Measurements from ENCODE around the gene VSTM4.

The VSTM4 gene

DNA sequence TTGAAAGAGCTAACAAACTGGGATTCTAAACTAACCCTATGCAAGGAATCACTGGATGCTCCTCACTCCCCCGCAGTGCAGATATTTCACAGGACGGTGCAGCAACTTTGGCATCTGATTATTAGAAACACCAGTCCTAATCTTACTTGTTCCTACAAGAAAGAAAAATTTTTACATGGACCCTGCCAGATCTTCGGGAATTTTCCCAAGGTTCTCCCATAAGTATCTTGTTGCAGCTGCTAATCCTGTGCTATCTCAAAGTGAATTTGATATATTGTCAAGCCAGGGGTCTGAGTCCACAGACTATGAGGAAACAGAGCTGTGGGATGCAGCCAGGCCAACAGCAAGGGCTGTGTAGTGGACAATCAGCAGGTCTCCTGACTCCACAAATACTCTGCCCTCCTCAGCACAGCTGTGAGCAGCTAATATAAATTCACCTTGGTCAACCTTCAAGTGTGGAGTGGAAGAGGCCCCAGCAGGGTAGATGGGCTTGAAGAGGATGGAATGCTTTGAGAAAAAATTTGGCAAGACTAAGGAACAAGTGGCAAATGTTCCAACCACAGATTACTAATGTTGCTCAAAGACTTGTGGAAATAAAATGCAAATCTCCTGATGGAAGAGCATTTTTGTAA lies 25.6 kb downstream of the VSTM4 start:
- DNase-seq (no peak), ATAC-seq (ENCODE audit: insufficient read depth, low read depth) (no peak)
- Histone ChIP-seq H3K9ac (ENCODE audit: low read depth, low read length) (no peak overlapping the region), H3K79me2 (ENCODE audit: insufficient read depth, low read length) (no peaks in the 10 kb centered on the region), H3K4me1 (ENCODE audit: insufficient read depth, low read length) (no peaks in the 10 kb centered on the region), H4K20me1 (ENCODE audit: insufficient read depth, low read length) (no peaks in the 10 kb centered on the region), H3K9me3 (ENCODE audit: insufficient read depth, low read length, severe bottlenecking) (peaks cover 8% of the 10 kb centered on the region), H3K4me2 (ENCODE audit: insufficient read depth, low read length) (no peak overlapping the region), H3K4me3 (ENCODE audit: low read depth in 1 of 2, low read length in 2 of 2) (no peak overlapping the region), H3K27ac (ENCODE audit: low read length) (no peak overlapping the region), H3K27me3 (ENCODE audit: insufficient read depth, low read length, poor library complexity) (no peaks in the 10 kb centered on the region), H2AFZ (ENCODE audit: low read depth, low read length) (no peak overlapping the region), H3K36me3 (ENCODE audit: insufficient read depth, low read length) (no peaks in the 10 kb centered on the region)
- no peak for TF ChIP-seq EZH2 (IDR thresholded peaks at IDR 0.05; ENCODE audit: borderline replicate concordance, low read depth, low read length, severe bottlenecking)
- TF ChIP-seq, protein P1, sequence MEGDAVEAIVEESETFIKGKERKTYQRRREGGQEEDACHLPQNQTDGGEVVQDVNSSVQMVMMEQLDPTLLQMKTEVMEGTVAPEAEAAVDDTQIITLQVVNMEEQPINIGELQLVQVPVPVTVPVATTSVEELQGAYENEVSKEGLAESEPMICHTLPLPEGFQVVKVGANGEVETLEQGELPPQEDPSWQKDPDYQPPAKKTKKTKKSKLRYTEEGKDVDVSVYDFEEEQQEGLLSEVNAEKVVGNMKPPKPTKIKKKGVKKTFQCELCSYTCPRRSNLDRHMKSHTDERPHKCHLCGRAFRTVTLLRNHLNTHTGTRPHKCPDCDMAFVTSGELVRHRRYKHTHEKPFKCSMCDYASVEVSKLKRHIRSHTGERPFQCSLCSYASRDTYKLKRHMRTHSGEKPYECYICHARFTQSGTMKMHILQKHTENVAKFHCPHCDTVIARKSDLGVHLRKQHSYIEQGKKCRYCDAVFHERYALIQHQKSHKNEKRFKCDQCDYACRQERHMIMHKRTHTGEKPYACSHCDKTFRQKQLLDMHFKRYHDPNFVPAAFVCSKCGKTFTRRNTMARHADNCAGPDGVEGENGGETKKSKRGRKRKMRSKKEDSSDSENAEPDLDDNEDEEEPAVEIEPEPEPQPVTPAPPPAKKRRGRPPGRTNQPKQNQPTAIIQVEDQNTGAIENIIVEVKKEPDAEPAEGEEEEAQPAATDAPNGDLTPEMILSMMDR (IDR thresholded peaks at IDR 0.05; ENCODE audit: borderline replicate concordance, extremely low read depth, low read length, poor library complexity, severe bottlenecking) = no peak

DNA sequence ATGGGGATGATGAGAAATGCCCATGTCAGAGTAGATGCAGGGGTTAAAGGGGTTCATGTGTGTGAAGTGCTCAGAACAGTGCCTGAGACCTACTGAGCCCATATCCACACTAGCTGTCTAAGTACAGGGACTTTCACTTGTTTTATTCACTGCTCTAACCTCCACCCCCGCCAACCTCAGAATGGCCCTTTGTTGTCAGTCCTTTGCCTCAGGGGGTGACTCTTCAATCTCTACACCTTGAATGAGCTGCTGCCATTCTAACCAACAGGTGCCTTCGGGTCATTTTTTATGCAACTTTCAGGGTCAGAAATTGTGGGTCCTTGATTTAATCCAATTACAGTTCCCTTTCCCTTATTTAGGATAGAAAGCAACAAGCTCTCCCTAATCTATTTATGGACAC lies 26.2 kb downstream of the VSTM4 start:
- no peaks in the 10 kb centered on the region for H3K79me2 ChIP-seq (ENCODE audit: insufficient read depth, low read length)
- H3K9me3 ChIP-seq (ENCODE audit: insufficient read depth, low read length, severe bottlenecking) = peaks cover 8% of the 10 kb centered on the region
- H3K4me2 ChIP-seq (ENCODE audit: insufficient read depth, low read length) = no peak overlapping the region
- H3K27ac ChIP-seq (ENCODE audit: low read length) = no peak overlapping the region
- no peak overlapping the region for H2AFZ ChIP-seq (ENCODE audit: low read depth, low read length)
- H4K20me1 ChIP-seq (ENCODE audit: insufficient read depth, low read length) = no peaks in the 10 kb centered on the region
- no peaks in the 10 kb centered on the region for H3K4me1 ChIP-seq (ENCODE audit: insufficient read depth, low read length)
- H3K4me3 ChIP-seq (ENCODE audit: low read depth in 1 of 2, low read length in 2 of 2) = no peak overlapping the region
- no peak for ATAC-seq (ENCODE audit: insufficient read depth, low read depth)
- H3K27me3 ChIP-seq (ENCODE audit: insufficient read depth, low read length, poor library complexity) = no peaks in the 10 kb centered on the region
- H3K9ac ChIP-seq (ENCODE audit: low read depth, low read length) = no peak overlapping the region
- no peaks in the 10 kb centered on the region for H3K36me3 ChIP-seq (ENCODE audit: insufficient read depth, low read length)
- no peak for DNase-seq
- TF ChIP-seq, protein P1 (IDR thresholded peaks at IDR 0.05; ENCODE audit: borderline replicate concordance, extremely low read depth, low read length, poor library complexity, severe bottlenecking) = no peak

DNA sequence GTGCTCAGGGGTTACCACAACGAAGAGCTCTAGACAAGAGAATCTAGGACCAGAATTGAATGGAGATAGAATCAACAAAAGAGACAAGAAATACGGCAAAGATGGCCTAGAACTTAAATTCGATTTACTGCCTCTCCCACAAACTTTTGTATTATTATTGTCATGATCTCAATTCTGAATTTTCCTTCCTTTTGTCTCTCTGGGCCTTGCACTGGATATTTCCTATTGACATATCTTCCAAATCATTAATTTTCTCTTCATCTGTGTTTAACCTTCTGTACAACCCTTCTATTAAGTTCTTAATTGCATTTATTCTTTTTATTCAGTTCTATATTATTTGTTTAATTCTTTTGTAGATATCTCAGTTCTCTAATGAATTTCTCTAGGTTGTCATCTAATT lies 28.4 kb downstream of the VSTM4 start:
- H3K27me3 ChIP-seq (ENCODE audit: insufficient read depth, low read length, poor library complexity) = no peaks in the 10 kb centered on the region
- ATAC-seq (ENCODE audit: insufficient read depth, low read depth) (no peak), DNase-seq (no peak)
- TF ChIP-seq, protein P1 (IDR thresholded peaks at IDR 0.05; ENCODE audit: borderline replicate concordance, extremely low read depth, low read length, poor library complexity, severe bottlenecking) = no peak
- TF ChIP-seq EZH2 (IDR thresholded peaks at IDR 0.05; ENCODE audit: borderline replicate concordance, low read depth, low read length, severe bottlenecking) = no peak
- H4K20me1 ChIP-seq (ENCODE audit: insufficient read depth, low read length) = no peaks in the 10 kb centered on the region
- H3K4me1 ChIP-seq (ENCODE audit: insufficient read depth, low read length) = no peaks in the 10 kb centered on the region
- no peak overlapping the region for H2AFZ ChIP-seq (ENCODE audit: low read depth, low read length)
- no peak overlapping the region for H3K9ac ChIP-seq (ENCODE audit: low read depth, low read length)
- H3K4me3 ChIP-seq (ENCODE audit: low read depth in 1 of 2, low read length in 2 of 2) = no peak overlapping the region
- no peaks in the 10 kb centered on the region for H3K36me3 ChIP-seq (ENCODE audit: insufficient read depth, low read length)
- no peak overlapping the region for H3K27ac ChIP-seq (ENCODE audit: low read length)
- H3K79me2 ChIP-seq (ENCODE audit: insufficient read depth, low read length) = no peaks in the 10 kb centered on the region
- H3K4me2 ChIP-seq (ENCODE audit: insufficient read depth, low read length) = no peak overlapping the region
- peaks cover 8% of the 10 kb centered on the region for H3K9me3 ChIP-seq (ENCODE audit: insufficient read depth, low read length, severe bottlenecking)

DNA sequence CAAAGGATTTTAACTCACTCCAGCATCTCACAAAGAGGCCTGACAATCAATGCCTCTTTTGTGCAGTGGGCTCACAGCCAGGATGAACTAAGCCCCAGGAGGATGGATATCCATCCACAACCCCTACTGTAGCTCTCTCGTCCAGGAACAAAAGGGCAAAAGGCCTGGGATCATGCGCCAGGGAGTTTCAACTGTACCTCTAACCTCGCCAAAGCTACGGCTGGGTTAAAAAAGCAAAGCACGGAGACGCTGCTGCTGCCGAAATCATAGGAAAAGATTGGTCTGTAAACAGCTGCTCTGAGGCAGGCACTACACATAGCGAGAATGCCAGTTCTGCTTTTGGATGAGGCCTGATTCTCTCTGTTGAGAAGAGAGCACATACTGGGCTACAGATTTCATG lies 32.1 kb downstream of the VSTM4 start:
- Histone ChIP-seq H3K27me3 (ENCODE audit: insufficient read depth, low read length, poor library complexity) (no peaks in the 10 kb centered on the region), H3K27ac (ENCODE audit: low read length) (no peak overlapping the region), H3K4me2 (ENCODE audit: insufficient read depth, low read length) (no peak overlapping the region), H3K9ac (ENCODE audit: low read depth, low read length) (no peak overlapping the region), H3K9me3 (ENCODE audit: insufficient read depth, low read length, severe bottlenecking) (peaks cover 8% of the 10 kb centered on the region), H3K36me3 (ENCODE audit: insufficient read depth, low read length) (no peaks in the 10 kb centered on the region), H3K4me1 (ENCODE audit: insufficient read depth, low read length) (no peaks in the 10 kb centered on the region), H3K79me2 (ENCODE audit: insufficient read depth, low read length) (no peaks in the 10 kb centered on the region), H4K20me1 (ENCODE audit: insufficient read depth, low read length) (no peaks in the 10 kb centered on the region), H3K4me3 (ENCODE audit: low read depth in 1 of 2, low read length in 2 of 2) (no peak overlapping the region), H2AFZ (ENCODE audit: low read depth, low read length) (no peak overlapping the region)
- DNase-seq = no peak
- no peak for TF ChIP-seq EZH2 (IDR thresholded peaks at IDR 0.05; ENCODE audit: borderline replicate concordance, low read depth, low read length, severe bottlenecking)
- TF ChIP-seq, protein P1 (IDR thresholded peaks at IDR 0.05; ENCODE audit: borderline replicate concordance, extremely low read depth, low read length, poor library complexity, severe bottlenecking) = no peak
- no peak for ATAC-seq (ENCODE audit: insufficient read depth, low read depth)

Measured in DND-41 (cell line).